ENCODE data around the gene APBA2.

DNA sequence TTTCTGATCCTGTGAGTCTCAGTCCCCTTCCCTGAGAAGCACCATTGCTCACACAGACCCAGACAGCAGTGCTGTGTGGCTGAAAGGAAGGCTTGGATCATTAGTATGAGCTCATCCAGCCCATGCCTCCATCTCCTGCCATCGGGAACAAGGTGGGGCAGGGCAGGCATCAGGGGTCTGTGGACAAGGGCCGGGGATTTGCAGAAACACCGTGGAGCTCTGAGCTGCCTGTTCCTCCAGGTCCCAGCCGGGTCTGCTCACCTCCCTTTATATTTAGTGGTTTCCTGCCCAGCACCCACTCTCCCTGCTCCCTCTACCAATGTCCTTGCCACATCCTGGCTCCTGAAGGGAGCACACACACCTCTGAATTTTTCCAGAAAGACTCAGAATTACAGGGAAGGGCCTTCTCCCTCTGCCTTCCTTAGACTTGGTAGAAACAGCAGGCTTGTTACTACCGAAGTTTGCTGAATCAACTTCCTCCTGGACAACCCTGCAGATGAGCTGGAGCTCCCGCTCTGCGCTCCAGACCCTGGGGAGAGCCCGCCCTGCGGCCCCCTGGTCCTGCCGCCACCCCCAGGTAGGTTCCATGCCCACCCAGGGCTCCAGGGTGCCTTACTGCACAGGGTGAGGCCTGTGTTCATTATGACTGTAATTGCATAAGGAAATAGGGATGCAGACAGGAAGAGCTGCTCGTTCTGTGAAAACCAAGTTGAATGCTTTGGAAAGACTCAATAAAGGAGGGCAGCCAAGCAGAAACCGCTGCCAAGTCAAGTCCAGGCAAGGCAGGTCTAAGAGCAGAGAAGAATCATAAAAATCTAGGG lies 255.7 kb downstream of the APBA2 start:
- no peak for TF ChIP-seq CTCF (CRISPR knock-in tag; IDR thresholded peaks at IDR 0.05)
- no peak for TF ChIP-seq KLF12 (CRISPR knock-in tag; IDR thresholded peaks at IDR 0.05; ENCODE audit: borderline replicate concordance)
- TF ChIP-seq ETS1 (CRISPR knock-in tag; IDR thresholded peaks at IDR 0.05) = no peak
- TF ChIP-seq SIN3A (IDR thresholded peaks at IDR 0.05; ENCODE audit: borderline replicate concordance, low read depth, low read length) = no peak
- TF ChIP-seq ZMYM2 (CRISPR knock-in tag; IDR thresholded peaks at IDR 0.05) = no peak
- TF ChIP-seq ZKSCAN8 (CRISPR knock-in tag; IDR thresholded peaks at IDR 0.05; ENCODE audit: borderline replicate concordance) = no peak
- TF ChIP-seq ZNF646 (CRISPR knock-in tag; IDR thresholded peaks at IDR 0.05) = no peak

Data from HepG2 (cell line).